ENCODE measurements around the gene IMMP2L. TPM values are rescaled to one million over a fixed set of nuclear protein-coding genes. Genes with fewer than 3 reads are reported as not detected.
A peak's percentile ranks its signal among the peaks of the same experiment; 100 is the strongest.

IMMP2L gene
- total RNA-seq, 6 experiments from 2014 or later: 14.2 to 25.3 (median 19.7) TPM

GRCh38 chr7:111041577-111041976 lies 520.7 kb downstream of the IMMP2L start:
- WGBS (ENCODE audit: insufficient coverage, low coverage, low lambda C conversion rate, missing lambda C conversion rate): 95% methylated on average over 2 of the region's 2 CpGs
- intact Hi-C loops (cut with DNase I): no loop called here
- H3K4me3 ChIP-seq: no peak overlapping the region
- no peaks in the 10 kb centered on the region for H3K36me3 ChIP-seq
- DNase-seq (no peak), ATAC-seq (peak in 1 of 4 donors; percentile 55)
- TF ChIP-seq, protein P1, sequence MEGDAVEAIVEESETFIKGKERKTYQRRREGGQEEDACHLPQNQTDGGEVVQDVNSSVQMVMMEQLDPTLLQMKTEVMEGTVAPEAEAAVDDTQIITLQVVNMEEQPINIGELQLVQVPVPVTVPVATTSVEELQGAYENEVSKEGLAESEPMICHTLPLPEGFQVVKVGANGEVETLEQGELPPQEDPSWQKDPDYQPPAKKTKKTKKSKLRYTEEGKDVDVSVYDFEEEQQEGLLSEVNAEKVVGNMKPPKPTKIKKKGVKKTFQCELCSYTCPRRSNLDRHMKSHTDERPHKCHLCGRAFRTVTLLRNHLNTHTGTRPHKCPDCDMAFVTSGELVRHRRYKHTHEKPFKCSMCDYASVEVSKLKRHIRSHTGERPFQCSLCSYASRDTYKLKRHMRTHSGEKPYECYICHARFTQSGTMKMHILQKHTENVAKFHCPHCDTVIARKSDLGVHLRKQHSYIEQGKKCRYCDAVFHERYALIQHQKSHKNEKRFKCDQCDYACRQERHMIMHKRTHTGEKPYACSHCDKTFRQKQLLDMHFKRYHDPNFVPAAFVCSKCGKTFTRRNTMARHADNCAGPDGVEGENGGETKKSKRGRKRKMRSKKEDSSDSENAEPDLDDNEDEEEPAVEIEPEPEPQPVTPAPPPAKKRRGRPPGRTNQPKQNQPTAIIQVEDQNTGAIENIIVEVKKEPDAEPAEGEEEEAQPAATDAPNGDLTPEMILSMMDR (IDR thresholded peaks at IDR 0.05): no peak
- no peaks in the 10 kb centered on the region for H3K9me3 ChIP-seq
- H3K4me1 ChIP-seq: no peaks in the 10 kb centered on the region
- H3K27me3 ChIP-seq: no peaks in the 10 kb centered on the region
- no peak overlapping the region for H3K27ac ChIP-seq

DNA sequence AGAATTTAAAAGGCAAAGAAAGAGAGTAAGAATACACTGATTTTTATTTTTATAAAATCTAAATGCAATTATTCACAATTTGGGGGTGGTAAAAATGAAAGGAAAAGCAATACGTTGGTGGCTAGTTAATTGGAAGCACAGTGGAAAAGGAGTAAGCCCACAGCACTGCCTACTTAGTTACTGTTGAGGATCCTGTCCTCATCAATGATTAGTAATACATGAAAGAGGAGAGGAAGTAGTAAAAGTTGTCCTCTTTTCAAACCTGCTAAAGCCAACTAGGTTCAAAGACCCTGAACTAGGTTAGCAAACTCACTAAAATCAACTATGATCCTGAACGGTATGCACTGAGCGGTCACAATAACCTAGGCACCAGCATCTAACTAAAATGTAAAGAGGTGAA lies 524.1 kb downstream of the IMMP2L start:
- 40% methylated on average over 3 of the region's 3 CpGs for WGBS (ENCODE audit: insufficient coverage, low coverage, low lambda C conversion rate, missing lambda C conversion rate)
- TF ChIP-seq, protein P1 (IDR thresholded peaks at IDR 0.05): no peak
- no peak for TF ChIP-seq POLR2A (IDR thresholded peaks at IDR 0.05)
- intact Hi-C loops (cut with DNase I): no loop called here

GRCh38 chr7:111031916-111032315 lies 530.4 kb downstream of the IMMP2L start:
- DNase-seq: no peak
- Histone ChIP-seq H3K4me3 (no peak overlapping the region), H3K36me3 (no peaks in the 10 kb centered on the region), H3K27me3 (no peaks in the 10 kb centered on the region), H3K9me3 (no peaks in the 10 kb centered on the region), H3K4me1 (peaks cover 0 to 18% (median 3%) of the 10 kb centered on the region in 4 donors), H3K27ac (no peak overlapping the region)
- WGBS (ENCODE audit: insufficient coverage, low coverage, low lambda C conversion rate, missing lambda C conversion rate): 83% methylated on average over 3 of the region's 7 CpGs
- intact Hi-C loops (cut with DNase I): no loop called here
- no peak for ATAC-seq
- TF ChIP-seq, protein P1 (IDR thresholded peaks at IDR 0.05): no peak
- no peak for TF ChIP-seq POLR2A (IDR thresholded peaks at IDR 0.05)

More for the DNA sequence above, 524.1 kb downstream of the IMMP2L start:
- ATAC-seq: peak in 2 of 4 donors; percentile 15 to 44
- Histone ChIP-seq H3K4me1 (no peaks in the 10 kb centered on the region), H3K27me3 (no peaks in the 10 kb centered on the region), H3K9me3 (no peaks in the 10 kb centered on the region), H3K36me3 (no peaks in the 10 kb centered on the region), H3K4me3 (no peak overlapping the region), H3K27ac (no peak overlapping the region)
- no peak for DNase-seq

GRCh38 chr7:111030336-111030735 lies 532.0 kb downstream of the IMMP2L start:
- no peak for DNase-seq
- no peak for ATAC-seq
- H3K9me3 ChIP-seq: no peaks in the 10 kb centered on the region
- no peaks in the 10 kb centered on the region for H3K36me3 ChIP-seq
- peaks cover 0 to 18% (median 3%) of the 10 kb centered on the region in 4 donors for H3K4me1 ChIP-seq
- intact Hi-C loops (cut with DNase I): no loop called here
- H3K4me3 ChIP-seq: no peak overlapping the region
- H3K27ac ChIP-seq: no peak overlapping the region
- H3K27me3 ChIP-seq: no peaks in the 10 kb centered on the region
- TF ChIP-seq, protein P1 (IDR thresholded peaks at IDR 0.05): no peak
- TF ChIP-seq POLR2A (IDR thresholded peaks at IDR 0.05): no peak

Data from right lobe of liver (tissue), 6 donors.